Stomach (tissue), 4 donors: ENCODE data around the gene TINCR.

Experiments
- CTCF ChIP-seq, 7 experiments: fragments of 450-650 bp in 4 of 7; fragments of 200-600 bp in 3 of 7; sonication (generic) in 3 of 7; IDR thresholded peaks; one replicate each; pipeline ENCODE4 v1.5.1; 2016 to 2019; ENCODE audit warnings: antibody characterized with exemption in 7 of 7, control low read depth in 2 of 7, mild to moderate bottlenecking in 1 of 7
- POLR2A ChIP-seq, 4 donors: fragments of 450-650 bp; IDR thresholded peaks; one replicate each; pipeline ENCODE4 v1.6.1; 2016; ENCODE audit warnings: antibody characterized with exemption in 4 of 4, control low read depth in 2 of 4, mild to moderate bottlenecking in 1 of 4, moderate library complexity in 1 of 4
- POLR2AphosphoS5 ChIP-seq, 3 donors: sonication (generic); formaldehyde crosslinking; IDR thresholded peaks; one replicate each; pipeline ENCODE4 v1.6.1; 2016; ENCODE audit warnings: antibody characterized with exemption in 3 of 3

GRCh38 chr19:5579286-5579685 lies 11.5 kb upstream of the TINCR start:
- no peak for TF ChIP-seq POLR2A (IDR thresholded peaks at IDR 0.05)
- TF ChIP-seq CTCF (IDR thresholded peaks at IDR 0.05): no peak
- TF ChIP-seq POLR2AphosphoS5 (IDR thresholded peaks at IDR 0.05): no peak
